HFFc6 (cell line): ENCODE results near the gene P3H4. TPM values are rescaled to one million over a fixed set of nuclear protein-coding genes. Genes with fewer than 3 reads are reported as not detected.

ENCODE experiments used
- DNase-seq: peaks from one replicate; pipeline ENCODE4 v3.0.0-alpha.2; 2018
- H3K27ac Mint-ChIP-seq: 2 replicates; pipeline ENCODE4 v1.8.0; 2020; ENCODE audit warnings: mild to moderate bottlenecking, mixed read lengths
- H3K27me3 Mint-ChIP-seq: 2 replicates; pipeline ENCODE4 v1.8.0; 2021; ENCODE audit warnings: mild to moderate bottlenecking, moderate library complexity, mixed read lengths; ENCODE audit not compliant: insufficient read depth
- H3K36me3 Mint-ChIP-seq: 2 replicates; pipeline ENCODE4 v1.8.0; 2021; ENCODE audit warnings: low read depth, mixed read lengths
- H3K4me1 Mint-ChIP-seq: 2 replicates; pipeline ENCODE4 v1.8.0; 2020; ENCODE audit warnings: low read depth, mixed read lengths
- H3K4me3 Mint-ChIP-seq: 2 replicates; pipeline ENCODE4 v1.8.0; 2020; ENCODE audit warnings: mild to moderate bottlenecking, moderate library complexity, mixed read lengths
- H3K9me3 Mint-ChIP-seq: 2 replicates; pipeline ENCODE4 v1.8.0; 2020; ENCODE audit warnings: mild to moderate bottlenecking, mixed read lengths
- total RNA-seq, 6 experiments: library from RNA; stranded (reverse); fragmentation: NEBNext Ultra II Directional; extraction: Animal tissue kit (Norgen Biotek cat#: 25700); gene quantifications; 2 replicates in 1 of 6; 3 replicates in 5 of 6; pipeline ENCODE4 v1.2.3, GENCODE V29; 2021
- TF ChIP-seq, protein P1 (sequence below): fragments of 200-600 bp; sonication (generic); IDR thresholded peaks from 2 replicates; pipeline ENCODE4 v1.5.0; 2021; ENCODE audit warnings: antibody characterized with exemption, mild to moderate bottlenecking

The P3H4 gene
- total RNA-seq, 6 experiments from 2014 or later = 48.8 to 75.5 (median 50.3) TPM

DNA sequence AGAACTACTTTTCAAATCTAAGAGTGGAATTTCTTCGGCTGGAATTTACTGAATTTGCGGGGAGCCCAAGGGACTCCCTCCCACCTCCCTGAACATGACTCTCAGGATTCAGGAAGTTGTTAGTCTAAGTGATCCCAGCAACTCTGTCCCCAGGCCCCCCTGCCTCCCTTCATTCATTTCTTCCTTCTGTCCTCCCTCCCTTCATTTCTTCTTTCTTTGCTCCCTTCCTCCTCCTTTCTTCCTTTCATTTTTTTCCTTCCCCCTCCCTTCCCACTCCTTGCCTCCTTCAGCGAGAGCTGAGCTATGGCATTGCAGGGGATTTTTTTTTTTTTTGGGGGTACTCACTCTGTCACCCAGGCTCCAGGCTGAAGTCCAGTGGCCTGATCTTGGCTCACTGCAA lies 14.4 kb downstream of the P3H4 start:
- H3K9me3 Mint-ChIP-seq = no peaks in the 10 kb centered on the region
- H3K4me3 Mint-ChIP-seq = no peak overlapping the region
- H3K4me1 Mint-ChIP-seq = peaks cover 28% of the 10 kb centered on the region
- H3K36me3 Mint-ChIP-seq = no peaks in the 10 kb centered on the region
- no peak overlapping the region for H3K27ac Mint-ChIP-seq
- TF ChIP-seq, protein P1, sequence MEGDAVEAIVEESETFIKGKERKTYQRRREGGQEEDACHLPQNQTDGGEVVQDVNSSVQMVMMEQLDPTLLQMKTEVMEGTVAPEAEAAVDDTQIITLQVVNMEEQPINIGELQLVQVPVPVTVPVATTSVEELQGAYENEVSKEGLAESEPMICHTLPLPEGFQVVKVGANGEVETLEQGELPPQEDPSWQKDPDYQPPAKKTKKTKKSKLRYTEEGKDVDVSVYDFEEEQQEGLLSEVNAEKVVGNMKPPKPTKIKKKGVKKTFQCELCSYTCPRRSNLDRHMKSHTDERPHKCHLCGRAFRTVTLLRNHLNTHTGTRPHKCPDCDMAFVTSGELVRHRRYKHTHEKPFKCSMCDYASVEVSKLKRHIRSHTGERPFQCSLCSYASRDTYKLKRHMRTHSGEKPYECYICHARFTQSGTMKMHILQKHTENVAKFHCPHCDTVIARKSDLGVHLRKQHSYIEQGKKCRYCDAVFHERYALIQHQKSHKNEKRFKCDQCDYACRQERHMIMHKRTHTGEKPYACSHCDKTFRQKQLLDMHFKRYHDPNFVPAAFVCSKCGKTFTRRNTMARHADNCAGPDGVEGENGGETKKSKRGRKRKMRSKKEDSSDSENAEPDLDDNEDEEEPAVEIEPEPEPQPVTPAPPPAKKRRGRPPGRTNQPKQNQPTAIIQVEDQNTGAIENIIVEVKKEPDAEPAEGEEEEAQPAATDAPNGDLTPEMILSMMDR = no peak
- H3K27me3 Mint-ChIP-seq = peaks cover 7% of the 10 kb centered on the region; the same call in 1 of the 2 replicates
- DNase-seq = no peak

DNA sequence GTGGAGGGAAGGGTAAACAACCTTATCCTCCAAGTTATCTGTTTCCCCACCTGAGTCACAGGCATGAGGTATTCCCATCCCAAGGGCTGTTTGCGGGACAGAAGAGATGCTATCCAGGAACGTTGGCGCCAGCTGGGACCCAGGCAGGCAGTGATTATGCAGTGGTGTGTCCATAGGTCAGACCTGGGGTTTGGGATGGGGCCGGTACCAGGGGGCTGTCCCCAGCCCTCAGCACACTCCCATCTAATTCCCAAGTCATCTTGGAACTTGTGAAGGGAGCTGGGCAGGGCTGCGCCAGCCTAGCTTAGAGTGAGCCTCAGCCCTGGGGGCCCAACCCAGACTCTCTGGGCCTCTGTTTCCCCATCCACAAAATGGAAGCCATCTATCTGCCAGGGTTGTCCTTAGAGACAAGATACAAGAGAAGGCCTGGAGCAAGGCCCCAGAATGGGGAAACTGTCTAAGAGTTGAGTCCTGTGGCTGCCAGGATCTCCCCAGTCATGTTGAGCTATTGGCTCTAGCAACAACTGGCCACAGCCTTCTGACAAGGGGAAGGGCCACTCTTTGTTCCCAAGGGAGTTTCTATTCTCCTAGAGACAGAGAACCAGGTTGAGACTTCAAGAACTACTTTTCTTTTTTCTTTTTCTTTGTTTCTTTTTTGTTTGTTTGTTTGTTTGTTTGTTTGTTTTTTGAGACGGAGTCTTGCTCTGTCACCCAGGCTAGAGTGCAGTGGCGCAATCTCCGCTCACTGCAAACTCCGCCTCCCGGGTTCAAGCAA lies 15.4 kb downstream of the P3H4 start:
- Mint-ChIP-seq H3K27ac (no peak overlapping the region), H3K36me3 (no peaks in the 10 kb centered on the region), H3K4me3 (no peak overlapping the region), H3K9me3 (no peaks in the 10 kb centered on the region), H3K27me3 (peaks cover 7% of the 10 kb centered on the region; the same call in 1 of the 2 replicates), H3K4me1 (peaks cover 23% of the 10 kb centered on the region)
- TF ChIP-seq, protein P1 = no peak
- no peak for DNase-seq

DNA sequence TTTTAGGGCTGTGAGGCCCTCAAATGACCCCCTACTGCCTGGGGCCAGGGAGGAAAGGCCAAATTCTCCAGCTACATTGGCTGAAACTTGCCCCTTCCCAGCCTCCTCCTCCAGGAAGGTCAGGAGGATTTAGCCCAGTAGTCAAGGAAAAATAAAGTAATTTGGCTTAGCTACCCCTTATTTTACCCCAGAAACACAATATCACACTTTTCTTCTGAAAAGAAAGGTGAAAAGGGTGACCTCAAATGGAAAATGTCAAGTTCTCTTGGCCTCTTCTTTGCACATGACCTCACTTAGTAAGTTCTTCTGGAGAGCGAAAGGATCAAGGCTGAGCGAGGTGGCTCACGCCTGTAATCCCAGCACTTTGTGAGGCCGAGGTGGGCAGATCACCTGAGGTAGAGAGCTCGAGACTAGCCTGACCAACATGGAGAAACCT lies 17.2 kb downstream of the P3H4 start:
- H3K4me1 Mint-ChIP-seq = peaks cover 13% of the 10 kb centered on the region
- TF ChIP-seq, protein P1 = no peak
- DNase-seq = no peak
- H3K36me3 Mint-ChIP-seq = no peaks in the 10 kb centered on the region
- no peaks in the 10 kb centered on the region for H3K9me3 Mint-ChIP-seq
- H3K4me3 Mint-ChIP-seq = no peak overlapping the region
- no peak overlapping the region for H3K27ac Mint-ChIP-seq
- H3K27me3 Mint-ChIP-seq = peaks cover 11% of the 10 kb centered on the region

DNA sequence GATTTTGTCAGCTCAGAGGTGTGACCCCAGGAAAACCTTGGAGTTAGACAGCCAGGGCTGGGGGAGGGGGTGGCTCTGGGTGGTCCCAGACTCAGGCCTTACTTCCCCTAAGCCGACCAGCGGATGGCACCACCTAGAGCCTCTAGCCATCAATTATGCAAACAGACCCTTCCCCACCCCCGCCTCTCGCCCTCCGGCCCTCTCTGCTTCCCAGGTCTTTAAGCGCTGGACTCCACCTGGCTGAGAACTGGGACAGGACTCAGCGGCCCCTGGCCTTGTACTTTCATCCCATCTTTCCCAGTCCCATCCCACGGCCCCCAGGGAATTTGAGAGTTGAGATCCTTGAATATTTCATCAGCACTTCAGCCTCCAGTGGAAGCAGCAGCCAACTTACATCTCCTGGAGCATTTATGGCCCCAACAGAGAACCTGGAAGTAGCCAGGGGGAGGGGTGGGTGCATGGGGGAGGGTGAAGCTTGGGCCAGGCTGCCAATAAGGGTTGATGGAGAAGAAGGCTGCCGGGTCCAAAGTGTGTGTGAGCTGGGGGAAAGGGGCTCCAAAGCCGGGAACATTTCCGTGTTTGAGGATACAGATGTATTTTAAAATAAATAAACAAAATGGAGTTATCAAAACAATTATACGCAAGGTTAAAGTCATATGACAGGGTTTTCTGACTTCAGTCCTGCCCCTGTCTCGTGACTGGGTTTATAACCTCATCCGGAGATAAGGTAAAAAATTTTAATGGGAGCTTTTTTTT lies 17.8 kb downstream of the P3H4 start:
- H3K36me3 Mint-ChIP-seq = no peaks in the 10 kb centered on the region
- H3K4me3 Mint-ChIP-seq = no peak overlapping the region
- no peaks in the 10 kb centered on the region for H3K9me3 Mint-ChIP-seq
- TF ChIP-seq, protein P1 = no peak
- H3K27me3 Mint-ChIP-seq = peaks cover 12% of the 10 kb centered on the region
- peaks cover 13% of the 10 kb centered on the region for H3K4me1 Mint-ChIP-seq
- no peak for DNase-seq
- no peak overlapping the region for H3K27ac Mint-ChIP-seq

DNA sequence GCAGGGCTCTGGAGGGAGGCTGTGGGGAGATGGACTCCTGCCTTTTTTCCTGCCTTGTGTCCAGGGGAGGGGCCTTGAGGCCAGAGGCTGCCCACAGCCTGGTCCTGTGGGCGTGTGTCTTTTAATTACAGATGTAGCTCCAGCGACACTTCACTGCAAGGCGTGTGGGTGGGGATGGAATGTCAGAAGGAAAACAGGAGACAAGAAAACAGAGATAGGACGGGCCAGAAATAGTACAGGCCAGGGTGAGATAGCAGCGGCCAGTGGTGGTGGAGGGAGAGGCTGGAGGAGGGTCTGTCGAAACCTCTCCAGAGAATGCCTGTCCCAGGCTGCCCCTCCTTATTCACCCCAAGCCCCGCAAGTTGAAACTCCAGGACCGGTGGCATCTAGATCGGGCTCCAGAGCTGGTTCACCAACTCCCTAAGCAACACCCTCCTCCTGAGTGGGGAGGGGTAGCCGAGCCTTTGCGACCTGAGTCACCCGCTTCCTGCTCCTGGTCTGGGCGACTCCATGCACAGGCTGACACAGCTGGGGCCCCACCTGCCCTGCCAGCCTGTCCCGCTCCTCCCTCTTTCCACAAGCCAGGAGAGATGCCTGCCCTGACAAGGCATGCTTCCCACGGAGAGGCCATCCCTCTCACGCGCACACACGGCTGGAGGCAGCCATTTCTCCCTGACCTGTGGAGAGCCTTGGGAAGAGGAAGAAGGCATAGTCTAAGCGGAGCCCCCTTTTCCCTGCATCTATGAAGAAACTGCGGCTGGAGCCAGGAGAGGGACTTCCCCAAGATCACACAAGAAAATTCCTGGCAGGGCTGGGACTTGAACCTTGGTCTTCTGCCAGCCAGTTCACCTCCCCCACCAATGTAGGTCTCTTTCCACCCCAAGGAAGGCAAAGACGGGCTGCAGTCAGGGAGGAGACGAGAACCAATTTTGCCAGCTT lies 18.6 kb downstream of the P3H4 start:
- Mint-ChIP-seq H3K9me3 (no peaks in the 10 kb centered on the region), H3K27ac (peak overlapping the region; percentile 22), H3K4me1 (peaks cover 13% of the 10 kb centered on the region), H3K27me3 (peaks cover 17% of the 10 kb centered on the region), H3K4me3 (peak overlapping the region; percentile 9; the same call in 1 of the 2 replicates), H3K36me3 (no peaks in the 10 kb centered on the region)
- TF ChIP-seq, protein P1 = no peak
- no peak for DNase-seq
